Parathyroid adenoma (tissue), 2 donors: ENCODE measurements around the gene SERPINA4.
"Not testable (repeated sequence)": the region's sequence is repeated elsewhere in the genome, so short reads cannot be mapped to it uniquely, and the experiment has no call there.

ENCODE experiments used
- H2AFZ ChIP-seq: fragments of 300-600 bp; sonication (generic); one replicate; pipeline ENCODE4 v1.7.0; 2017; ENCODE audit warnings: antibody characterized with exemption, mild to moderate bottlenecking
- H3K27ac ChIP-seq: fragments of 300-600 bp; sonication (generic); one replicate; pipeline ENCODE4 v1.7.0; 2017
- H3K27me3 ChIP-seq: fragments of 300-600 bp; sonication (generic); one replicate; pipeline ENCODE4 v1.7.0; 2017; ENCODE audit warnings: low read length; ENCODE audit not compliant: control insufficient read depth, insufficient read depth
- H3K36me3 ChIP-seq: fragments of 300-600 bp; sonication (generic); one replicate; pipeline ENCODE4 v1.7.0; 2017; ENCODE audit warnings: low read length; ENCODE audit not compliant: control insufficient read depth, insufficient read depth
- H3K4me1 ChIP-seq: fragments of 300-600 bp; sonication (generic); one replicate; pipeline ENCODE4 v1.7.0; 2017; ENCODE audit warnings: control low read depth
- H3K4me2 ChIP-seq: fragments of 300-600 bp; sonication (generic); one replicate; pipeline ENCODE4 v1.7.0; 2017; ENCODE audit warnings: low read length
- H3K4me3 ChIP-seq: fragments of 300-600 bp; sonication (generic); one replicate; pipeline ENCODE4 v1.7.0; 2017; ENCODE audit warnings: low read depth, low read length
- H3K79me2 ChIP-seq: fragments of 300-600 bp; sonication (generic); one replicate; pipeline ENCODE4 v1.7.0; 2017; ENCODE audit warnings: control low read depth
- H3K9ac ChIP-seq: fragments of 300-600 bp; sonication (generic); one replicate; pipeline ENCODE4 v1.7.0; 2017; ENCODE audit warnings: mild to moderate bottlenecking
- H3K9me3 ChIP-seq: fragments of 300-600 bp; sonication (generic); one replicate; pipeline ENCODE4 v1.7.0; 2017; ENCODE audit warnings: low read length; ENCODE audit not compliant: control insufficient read depth
- CTCF ChIP-seq: fragments of 300-600 bp; sonication (generic); IDR thresholded peaks from one replicate; pipeline ENCODE4 v1.7.0; 2017; ENCODE audit warnings: antibody characterized with exemption, mild to moderate bottlenecking
- donor health status: primary hyperparathyroidism.

Gene SERPINA4

GRCh38 chr14:94572637-94573303, 11.5 kb downstream of the SERPINA4 start:
- no peaks in the 10 kb centered on the region for H3K27me3 ChIP-seq
- no peak overlapping the region for H3K27ac ChIP-seq
- H3K79me2 ChIP-seq, result no peaks in the 10 kb centered on the region
- H3K4me3 ChIP-seq, result no peak overlapping the region
- H3K9ac ChIP-seq, result no peak overlapping the region
- no peaks in the 10 kb centered on the region for H3K36me3 ChIP-seq
- no peak overlapping the region for H2AFZ ChIP-seq
- no peaks in the 10 kb centered on the region for H3K4me1 ChIP-seq
- H3K9me3 ChIP-seq, result no peaks in the 10 kb centered on the region
- H3K4me2 ChIP-seq, result no peak overlapping the region
- no peak for TF ChIP-seq CTCF

GRCh38 chr14:94573475-94574277, 12.4 kb downstream of the SERPINA4 start:
- TF ChIP-seq CTCF, result no peak
- Histone ChIP-seq H3K9me3 (no peaks in the 10 kb centered on the region), H3K79me2 (no peaks in the 10 kb centered on the region), H3K4me2 (no peak overlapping the region), H3K27me3 (no peaks in the 10 kb centered on the region), H3K9ac (no peak overlapping the region), H3K27ac (no peak overlapping the region), H3K4me3 (no peak overlapping the region), H3K4me1 (no peaks in the 10 kb centered on the region), H2AFZ (no peak overlapping the region), H3K36me3 (no peaks in the 10 kb centered on the region)

GRCh38 chr14:94574336-94574735, 13.1 kb downstream of the SERPINA4 start:
- Histone ChIP-seq H3K4me1 (no peaks in the 10 kb centered on the region), H3K9me3 (no peaks in the 10 kb centered on the region), H3K4me3 (no peak overlapping the region), H3K27ac (no peak overlapping the region), H3K4me2 (no peak overlapping the region), H3K27me3 (no peaks in the 10 kb centered on the region), H3K79me2 (no peaks in the 10 kb centered on the region), H2AFZ (no peak overlapping the region), H3K9ac (no peak overlapping the region), H3K36me3 (no peaks in the 10 kb centered on the region)
- TF ChIP-seq CTCF, result no peak

- Histone ChIP-seq H3K4me3 (no peak overlapping the region), H3K36me3 (no peaks in the 10 kb centered on the region), H3K9me3 (no peaks in the 10 kb centered on the region), H3K79me2 (no peaks in the 10 kb centered on the region), H3K4me2 (no peak overlapping the region), H3K27me3 (no peaks in the 10 kb centered on the region), H3K4me1 (no peaks in the 10 kb centered on the region), H2AFZ (no peak overlapping the region), H3K9ac (no peak overlapping the region), H3K27ac (no peak overlapping the region)
- no peak for TF ChIP-seq CTCF
Observed at GRCh38 chr14:94575730-94576585, 14.7 kb downstream of the SERPINA4 start.

GRCh38 chr14:94577472-94577871, 16.2 kb downstream of the SERPINA4 start:
- not testable (repeated sequence) for H3K27me3 ChIP-seq, H3K9me3 ChIP-seq, H3K4me2 ChIP-seq, H3K36me3 ChIP-seq, H2AFZ ChIP-seq, H3K4me1 ChIP-seq, H3K4me3 ChIP-seq, H3K27ac ChIP-seq, H3K79me2 ChIP-seq, H3K9ac ChIP-seq
